GM06990 (cell line): ENCODE measurements around the gene SOX1.

ENCODE experiments used
- DNase-seq: peaks from one replicate; pipeline ENCODE4 v3.0.0-alpha.2; 2011; ENCODE audit not compliant: insufficient read length; ENCODE audit errors: extremely low read depth
- H3K27me3 ChIP-seq: replicated peaks from 2 replicates; pipeline ENCODE4 v1.6.0; 2011; ENCODE audit warnings: low read length; ENCODE audit not compliant: control insufficient read depth, insufficient read depth
- H3K36me3 ChIP-seq: 2 replicates; pipeline ENCODE4 v1.5.1; 2011; ENCODE audit warnings: low read length; ENCODE audit not compliant: control insufficient read depth, insufficient read depth
- H3K4me3 ChIP-seq: replicated peaks from 2 replicates; pipeline ENCODE4 v1.5.1; 2011; ENCODE audit warnings: low read depth, mild to moderate bottlenecking, control low read depth, low read length
- TF ChIP-seq, protein P1 (sequence below): IDR thresholded peaks from 2 replicates; pipeline ENCODE4 v1.5.1; 2011; ENCODE audit warnings: low read length, control low read depth, mild to moderate bottlenecking, inconsistent platforms; ENCODE audit not compliant: insufficient read depth, poor library complexity, severe bottlenecking

Gene SOX1

DNA sequence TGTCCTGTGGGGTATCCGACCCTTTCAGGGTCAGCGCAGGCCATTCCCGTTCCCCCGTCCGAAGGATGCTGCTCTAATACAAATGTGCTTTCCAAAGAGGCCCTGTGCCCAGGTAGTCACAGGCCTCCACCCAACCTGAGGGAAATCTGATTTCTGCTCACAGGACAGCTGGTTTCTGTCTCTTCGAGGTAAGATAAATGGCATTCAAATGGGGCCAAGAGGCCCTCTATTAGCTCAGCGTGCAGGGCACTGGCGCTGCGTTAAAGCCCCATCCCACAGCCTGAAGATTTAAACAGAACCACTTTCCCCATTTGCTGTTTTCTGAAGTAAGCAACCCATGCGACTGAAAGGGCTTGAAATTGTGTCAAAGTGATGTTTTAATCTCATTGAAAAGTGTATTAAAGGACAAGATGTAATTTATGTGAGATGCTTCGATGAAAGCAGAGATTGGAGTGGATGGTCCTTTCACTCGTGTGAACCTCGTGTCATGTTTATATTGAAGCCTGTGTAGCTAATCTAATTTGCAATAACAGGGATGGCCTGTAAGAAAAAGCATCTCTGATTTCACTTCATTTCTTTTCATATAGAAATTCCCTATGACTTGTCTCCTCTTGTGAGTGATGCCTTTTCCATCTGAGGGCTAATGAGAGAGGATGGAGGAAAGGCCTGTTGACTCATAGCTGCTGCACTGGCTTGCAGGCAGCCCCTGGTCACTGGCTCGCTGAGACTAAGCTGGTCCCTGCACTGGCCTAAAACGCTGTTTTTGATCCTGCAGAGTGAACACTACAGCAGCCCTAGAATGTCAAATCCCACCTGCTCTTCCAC, 7.3 kb upstream of the SOX1 start:
- no peaks in the 10 kb centered on the region for H3K36me3 ChIP-seq
- TF ChIP-seq, protein P1, sequence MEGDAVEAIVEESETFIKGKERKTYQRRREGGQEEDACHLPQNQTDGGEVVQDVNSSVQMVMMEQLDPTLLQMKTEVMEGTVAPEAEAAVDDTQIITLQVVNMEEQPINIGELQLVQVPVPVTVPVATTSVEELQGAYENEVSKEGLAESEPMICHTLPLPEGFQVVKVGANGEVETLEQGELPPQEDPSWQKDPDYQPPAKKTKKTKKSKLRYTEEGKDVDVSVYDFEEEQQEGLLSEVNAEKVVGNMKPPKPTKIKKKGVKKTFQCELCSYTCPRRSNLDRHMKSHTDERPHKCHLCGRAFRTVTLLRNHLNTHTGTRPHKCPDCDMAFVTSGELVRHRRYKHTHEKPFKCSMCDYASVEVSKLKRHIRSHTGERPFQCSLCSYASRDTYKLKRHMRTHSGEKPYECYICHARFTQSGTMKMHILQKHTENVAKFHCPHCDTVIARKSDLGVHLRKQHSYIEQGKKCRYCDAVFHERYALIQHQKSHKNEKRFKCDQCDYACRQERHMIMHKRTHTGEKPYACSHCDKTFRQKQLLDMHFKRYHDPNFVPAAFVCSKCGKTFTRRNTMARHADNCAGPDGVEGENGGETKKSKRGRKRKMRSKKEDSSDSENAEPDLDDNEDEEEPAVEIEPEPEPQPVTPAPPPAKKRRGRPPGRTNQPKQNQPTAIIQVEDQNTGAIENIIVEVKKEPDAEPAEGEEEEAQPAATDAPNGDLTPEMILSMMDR: no peak
- H3K4me3 ChIP-seq: no peak overlapping the region
- no peak for DNase-seq
- no peaks in the 10 kb centered on the region for H3K27me3 ChIP-seq

DNA sequence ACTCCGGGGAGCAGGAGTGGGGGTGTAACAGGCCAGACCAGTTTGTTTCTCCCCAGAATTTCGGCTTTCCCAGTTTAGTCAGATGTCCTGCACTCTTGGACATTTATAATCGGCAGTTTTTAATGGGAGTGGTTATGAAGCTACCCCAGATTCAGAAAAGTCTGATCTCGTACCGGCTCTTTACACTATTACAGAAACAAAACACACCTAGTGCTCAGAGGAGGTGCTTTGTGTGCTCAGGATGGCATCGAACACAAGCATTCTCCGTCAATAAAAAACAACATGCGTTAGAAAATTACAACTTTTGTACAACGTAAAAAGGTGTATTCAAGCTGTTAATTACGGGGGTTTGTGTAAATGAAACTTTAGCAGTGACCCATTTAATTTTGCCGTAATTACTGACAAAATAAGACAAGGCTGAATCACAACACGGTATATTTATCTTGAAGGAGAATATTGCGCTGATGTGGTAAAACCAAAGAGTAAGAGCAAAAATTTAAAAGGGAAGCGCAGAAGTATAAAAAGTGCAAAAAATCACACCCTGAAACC, 6.6 kb upstream of the SOX1 start:
- H3K27me3 ChIP-seq: no peaks in the 10 kb centered on the region

GRCh38 chr13:112060899-112061366, 6.0 kb upstream of the SOX1 start:
- no peaks in the 10 kb centered on the region for H3K27me3 ChIP-seq
- no peaks in the 10 kb centered on the region for H3K36me3 ChIP-seq
- TF ChIP-seq, protein P1: no peak
- no peak overlapping the region for H3K4me3 ChIP-seq
- DNase-seq: no peak

More for the DNA sequence above, 6.6 kb upstream of the SOX1 start:
- DNase-seq: no peak
- TF ChIP-seq, protein P1: no peak
- Histone ChIP-seq H3K36me3 (no peaks in the 10 kb centered on the region), H3K4me3 (no peak overlapping the region)

GRCh38 chr13:112061367-112062061, 5.4 kb upstream of the SOX1 start:
- no peak for DNase-seq
- Histone ChIP-seq H3K27me3 (no peaks in the 10 kb centered on the region), H3K4me3 (no peak overlapping the region), H3K36me3 (no peaks in the 10 kb centered on the region)
- TF ChIP-seq, protein P1: no peak

- H3K27me3 ChIP-seq: no peaks in the 10 kb centered on the region
- TF ChIP-seq, protein P1: no peak
- DNase-seq: no peak
- no peaks in the 10 kb centered on the region for H3K36me3 ChIP-seq
- H3K4me3 ChIP-seq: no peak overlapping the region
These were observed 4.8 kb upstream of the SOX1 start for GRCh38 chr13:112062072-112062567.
